HCT116 (cell line): Measurements from ENCODE around the gene ZBTB21. TPM values are rescaled to one million over a fixed set of nuclear protein-coding genes. Genes with fewer than 3 reads are reported as not detected.

Experiments used
- ATAC-seq: fragments of 200-7000 bp; cut with Tn5 transposase; 2 replicates; pipeline ENCODE4 v1.9.1; 2020; ENCODE audit warnings: mild to moderate bottlenecking, moderate library complexity
- BruUV-seq: library from RNA; stranded (reverse); fragments of 400-500 nt; replicated peaks from 2 replicates; lab custom pipeline; 2021; lab: Mats Ljungman, UMichigan
- CTCF ChIA-PET: fragments of 300-600 bp; sonication (Branson Sonifier 250); formaldehyde crosslinking; loops from one replicate; lab custom pipeline; 2021; ENCODE audit warnings: antibody characterized with exemption; lab: Charles Lee
- POLR2A ChIA-PET: fragments of 300-600, 350-600 bp; sonication (Branson Sonifier 250); formaldehyde crosslinking; loops from one replicate; lab custom pipeline; 2021; ENCODE audit warnings: antibody characterized with exemption; lab: Charles Lee
- RAD21 ChIA-PET, 2 experiments: fragments of 300-600 bp; sonication (Branson Sonifier 250); formaldehyde crosslinking; loops; one replicate each; lab custom pipeline; 2023; ENCODE audit warnings: low total read pairs in 2 of 2; ENCODE audit not compliant: uncharacterized antibody in 2 of 2, unreplicated experiment in 2 of 2, low non-redundant PET in 1 of 2; lab: Charles Lee
- DNase-seq: peaks from one replicate; pipeline ENCODE4 v3.0.0-alpha.2; 2010; ENCODE audit warnings: low read depth, low spot score
- H2AFZ ChIP-seq: fragments of 200-600 bp; shearing (Covaris generic), sonication (generic); 2 replicates; pipeline ENCODE4 v1.6.1; 2017; ENCODE audit warnings: low read depth, mixed run types, mixed read lengths, antibody characterized with exemption, low read length; ENCODE audit not compliant: poor library complexity, severe bottlenecking
- H3K27ac ChIP-seq: 2 replicates; pipeline ENCODE4 v1.5.1; 2012; ENCODE audit warnings: low read depth, low read length
- H3K27me3 ChIP-seq: fragments of 200-600 bp; sonication (generic); 2 replicates; pipeline ENCODE4 v1.6.1; 2016; ENCODE audit warnings: mixed run types, low read length, mixed read lengths; ENCODE audit not compliant: insufficient read depth
- H3K36me3 ChIP-seq, 2 experiments: fragments of 200-500 bp in 1 of 2; fragments of 200-600 bp in 1 of 2; sonication (Bioruptor generic) in 1 of 2; sonication (generic) in 1 of 2; 2 replicates each; pipeline versions ENCODE4 v1.5.1 to v1.6.1; 2014 to 2016; ENCODE audit warnings: low read length in 2 of 2, inconsistent platforms in 1 of 2, mixed read lengths in 1 of 2, mixed run types in 1 of 2; ENCODE audit not compliant: insufficient read depth in 2 of 2, control insufficient read depth in 1 of 2
- H3K4me1 ChIP-seq, 2 experiments: fragments of 200-600 bp in 1 of 2; sonication (generic) in 1 of 2; 2 replicates each; pipeline versions ENCODE4 v1.5.1 to v1.6.1; 2012 to 2017; ENCODE audit warnings: low read length in 2 of 2, inconsistent platforms in 1 of 2, mild to moderate bottlenecking in 1 of 2, mixed read lengths in 1 of 2, mixed run types in 1 of 2, moderate library complexity in 1 of 2; ENCODE audit not compliant: insufficient read depth in 2 of 2, control insufficient read depth in 1 of 2
- H3K4me2 ChIP-seq: fragments of 200-600 bp; sonication (generic); 2 replicates; pipeline ENCODE4 v1.6.1; 2017; ENCODE audit warnings: mixed run types, low read length, mixed read lengths
- H3K4me3 ChIP-seq, 2 experiments: fragments of 200-600 bp in 1 of 2; sonication (generic) in 1 of 2; replicated peaks in 1 of 2; 2 replicates each; pipeline ENCODE4 v1.5.1; 2011 to 2016; ENCODE audit warnings: low read length in 2 of 2, control low read depth in 1 of 2, low read depth in 1 of 2, mild to moderate bottlenecking in 1 of 2, mixed read lengths in 1 of 2, mixed run types in 1 of 2
- H3K79me2 ChIP-seq: fragments of 200-600 bp; sonication (generic); 2 replicates; pipeline ENCODE4 v1.6.1; 2017; ENCODE audit warnings: mild to moderate bottlenecking, mixed run types, low read length, moderate library complexity, mixed read lengths; ENCODE audit not compliant: insufficient read depth
- H3K9ac ChIP-seq: fragments of 200-600 bp; sonication (generic); 2 replicates; pipeline ENCODE4 v1.6.1; 2016; ENCODE audit warnings: low read length, mixed read lengths
- H3K9me2 ChIP-seq: fragments of 200-600 bp; sonication (generic), shearing (Covaris generic); 2 replicates; pipeline ENCODE4 v1.6.1; 2017; ENCODE audit warnings: mixed run types, mild to moderate bottlenecking, moderate library complexity; ENCODE audit not compliant: insufficient read depth
- H3K9me3 ChIP-seq, 2 experiments: fragments of 200-500 bp in 1 of 2; fragments of 200-600 bp in 1 of 2; sonication (Bioruptor generic) in 1 of 2; sonication (generic) in 1 of 2; 2 replicates each; pipeline ENCODE4 v1.6.1; 2014 to 2017; ENCODE audit warnings: low read length in 2 of 2, mixed read lengths in 2 of 2, inconsistent platforms in 1 of 2, low read depth in 1 of 2, mild to moderate bottlenecking in 1 of 2, mixed run types in 1 of 2, moderate library complexity in 1 of 2; ENCODE audit not compliant: control insufficient read depth in 1 of 2, insufficient read depth in 1 of 2
- H4K20me1 ChIP-seq: fragments of 200-600 bp; sonication (generic), shearing (Covaris generic); 2 replicates; pipeline ENCODE4 v1.6.1; 2017; ENCODE audit warnings: mixed run types, mild to moderate bottlenecking, moderate library complexity; ENCODE audit not compliant: insufficient read depth
- CBX3 ChIP-seq: IDR thresholded peaks from 2 replicates; pipeline ENCODE4 v1.6.1; 2012; ENCODE audit warnings: low read depth
- CEBPB ChIP-seq: IDR thresholded peaks from 2 replicates; pipeline ENCODE4 v1.6.1; 2012; ENCODE audit warnings: low read depth
- CTCF ChIP-seq, 3 experiments: fragments of 200-600 bp in 1 of 3; sonication (generic) in 1 of 3; IDR thresholded peaks in 2 of 3; conservative IDR thresholded peaks in 1 of 3; 2 replicates each; pipeline ENCODE4 v1.5.1; 2012 to 2017; ENCODE audit warnings: low read depth in 2 of 3, low read length in 2 of 3, antibody characterized with exemption in 1 of 3, borderline replicate concordance in 1 of 3, control low read depth in 1 of 3, mild to moderate bottlenecking in 1 of 3, mixed read lengths in 1 of 3, mixed run types in 1 of 3, moderate library complexity in 1 of 3; ENCODE audit not compliant: insufficient read depth in 1 of 3
- EGR1 ChIP-seq: IDR thresholded peaks from 2 replicates; pipeline ENCODE4 v1.6.1; 2012; ENCODE audit warnings: low read depth
- ELF1 ChIP-seq: IDR thresholded peaks from 2 replicates; pipeline ENCODE4 v1.6.1; 2012; ENCODE audit warnings: low read depth, borderline replicate concordance
- FOSL1 ChIP-seq: IDR thresholded peaks from 2 replicates; pipeline ENCODE4 v1.6.1; 2012; ENCODE audit warnings: low read depth
- POLR2AphosphoS5 ChIP-seq: IDR thresholded peaks from 2 replicates; pipeline ENCODE4 v1.6.1; 2011; ENCODE audit warnings: mild to moderate bottlenecking, low read depth, low read length, moderate library complexity
- RAD21 ChIP-seq: IDR thresholded peaks from 2 replicates; pipeline ENCODE4 v1.6.1; 2012; ENCODE audit warnings: low read depth, mild to moderate bottlenecking
- REST ChIP-seq: IDR thresholded peaks from 2 replicates; pipeline ENCODE4 v1.6.1; 2012; ENCODE audit warnings: low read depth
- SP1 ChIP-seq: IDR thresholded peaks from 2 replicates; pipeline ENCODE4 v1.6.1; 2012; ENCODE audit warnings: low read depth
- SRF ChIP-seq: IDR thresholded peaks from 2 replicates; pipeline ENCODE4 v1.6.1; 2012; ENCODE audit warnings: low read depth
- TCF7L2 ChIP-seq: IDR thresholded peaks from 2 replicates; pipeline ENCODE4 v1.7.0; 2011; ENCODE audit warnings: borderline replicate concordance, inconsistent platforms; ENCODE audit not compliant: insufficient read depth, insufficient read length; ENCODE audit errors: extremely low read depth
- ZFX ChIP-seq: fragments of 450-650 bp; IDR thresholded peaks from 2 replicates; pipeline ENCODE4 v1.6.1; 2017
- intact Hi-C: fragments of 100-400 bp; cut with micrococcal nuclease; formaldehyde crosslinking; loops from 2 replicates; pipeline ENCODE4 v1.10.0; 2022
- total RNA-seq: library from RNA; stranded (reverse); gene quantifications from one replicate; pipeline ENCODE4 v1.2.1, GENCODE V29; 2021; ENCODE audit not compliant: unreplicated experiment
- TF ChIP-seq, protein P1 (sequence below): IDR thresholded peaks from 2 replicates; pipeline ENCODE4 v1.6.1; 2012
- TF ChIP-seq, protein P2 (sequence below): IDR thresholded peaks from 2 replicates; pipeline ENCODE4 v1.6.1; 2012

The ZBTB21 gene
- total RNA-seq, 1 experiment from 2014 or later, result 28.7 TPM

- TF ChIP-seq REST, result no peak
These were observed 58.1 kb downstream of the ZBTB21 start (continued) for GRCh38 chr21:41951876-41952567.

DNA sequence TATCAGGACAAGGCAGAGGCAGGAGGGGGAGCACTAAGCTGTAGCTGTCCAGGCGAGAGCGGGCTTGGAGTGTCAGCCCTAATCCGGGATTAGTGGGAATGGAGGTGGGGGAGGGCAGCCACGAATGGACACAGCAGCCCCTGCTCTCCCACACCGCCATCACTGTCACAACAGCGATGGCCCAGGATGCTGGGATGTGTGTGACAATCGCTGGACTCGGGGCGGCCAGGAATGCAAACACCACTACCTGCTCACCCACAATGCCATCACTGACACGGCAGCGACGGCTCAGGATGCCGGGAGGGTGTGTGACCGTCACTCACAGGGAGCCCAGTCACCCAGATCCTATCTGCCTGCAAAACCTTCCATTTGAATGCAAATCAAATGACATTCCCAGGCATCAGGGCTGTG is 59.2 kb downstream of the ZBTB21 start:
- H3K79me2 ChIP-seq, result peaks cover 69% of the 10 kb centered on the region
- no peaks in the 10 kb centered on the region for H3K9me2 ChIP-seq
- H3K36me3 ChIP-seq, result 0 out of 4 replicates have a peak, but pooled peaks cover 0 to 4% of the 10 kb centered on the region in 2 experiments
- H3K27me3 ChIP-seq, result no peaks in the 10 kb centered on the region
- DNase-seq (no peak), ATAC-seq (no peak)
- ChIA-PET POLR2A (no interaction called here), RAD21 (no interaction called here), CTCF (no interaction called here)
- intact Hi-C loops, result loop anchor here (5.0 kb wide), 1 partner anchor 74 kb away; the partner anchor contains the start of gene PRDM15
- no peak overlapping the region for H2AFZ ChIP-seq
- H3K4me2 ChIP-seq, result no peak overlapping the region
- H4K20me1 ChIP-seq, result 0 out of 2 replicates have a peak, but pooled peaks cover 4% of the 10 kb centered on the region
- H3K4me1 ChIP-seq, result peaks cover 15 to 26% of the 10 kb centered on the region in 2 experiments
- no peak overlapping the region for H3K27ac ChIP-seq
- no TSS peak for BruUV-seq
- no peak overlapping the region for H3K4me3 ChIP-seq
- no peaks in the 10 kb centered on the region for H3K9me3 ChIP-seq
- H3K9ac ChIP-seq, result no peak overlapping the region
- TF ChIP-seq ZFX (no peak), POLR2AphosphoS5 (no peak), FOSL1 (no peak), SP1 (no peak), CTCF (IDR thresholded peaks at IDR 0.05 in 2 of 3, conservative IDR thresholded peaks at IDR 0.05 in 1 of 3; ENCODE audit: borderline replicate concordance in 1 of 3, insufficient read depth in 1 of 3, low read depth in 2 of 3, low read length in 2 of 3) (no peak), CBX3 (no peak), CEBPB (no peak), SRF (no peak), TCF7L2 (no peak), RAD21 (no peak), ELF1 (no peak), EGR1 (no peak), REST (no peak)
- TF ChIP-seq, protein P1, sequence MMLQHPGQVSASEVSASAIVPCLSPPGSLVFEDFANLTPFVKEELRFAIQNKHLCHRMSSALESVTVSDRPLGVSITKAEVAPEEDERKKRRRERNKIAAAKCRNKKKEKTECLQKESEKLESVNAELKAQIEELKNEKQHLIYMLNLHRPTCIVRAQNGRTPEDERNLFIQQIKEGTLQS, result no peak
- TF ChIP-seq, protein P2, sequence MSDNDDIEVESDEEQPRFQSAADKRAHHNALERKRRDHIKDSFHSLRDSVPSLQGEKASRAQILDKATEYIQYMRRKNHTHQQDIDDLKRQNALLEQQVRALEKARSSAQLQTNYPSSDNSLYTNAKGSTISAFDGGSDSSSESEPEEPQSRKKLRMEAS, result no peak
